IMR-90 (cell line): ENCODE measurements around the gene SELENOP. TPM values are rescaled to one million over a fixed set of nuclear protein-coding genes. Genes with fewer than 3 reads are reported as not detected.

Experiments used
- ATAC-seq: fragments of 200-7000 bp; cut with Tn5 transposase; 2 replicates; pipeline ENCODE4 v1.9.1; 2020; ENCODE audit warnings: low read depth, mild to moderate bottlenecking, moderate library complexity
- BruUV-seq: library from RNA; stranded (reverse); fragments of 400-500 nt; replicated peaks from 2 replicates; lab custom pipeline; 2021; lab: Mats Ljungman, UMichigan
- CTCF ChIA-PET: fragments of 300-600 bp; formaldehyde crosslinking; extraction: SDS; loops from one replicate; lab custom pipeline; 2021; ENCODE audit warnings: antibody characterized with exemption; lab: Yijun Ruan, JAX
- POLR2A ChIA-PET: fragments of 300-600 bp; sonication (Branson Sonifier 250); formaldehyde crosslinking; loops from one replicate; lab custom pipeline; 2022; ENCODE audit warnings: antibody characterized with exemption; ENCODE audit not compliant: unreplicated experiment; lab: Charles Lee
- DNase-seq: peaks from one replicate; pipeline ENCODE4 v3.0.0; 2013
- H2AFZ ChIP-seq: replicated peaks from 2 replicates; pipeline ENCODE3; 2013; ENCODE audit warnings: low read length, mild to moderate bottlenecking; ENCODE audit not compliant: poor library complexity
- H2AK5ac ChIP-seq: 2 replicates; pipeline ENCODE4 v1.6.1; 2013; ENCODE audit warnings: low read depth, low read length, inconsistent platforms
- H2AK9ac ChIP-seq: replicated peaks from 2 replicates; pipeline ENCODE3; 2013; ENCODE audit warnings: mild to moderate bottlenecking, low read depth, low read length, moderate library complexity; ENCODE audit not compliant: poor library complexity
- H2BK120ac ChIP-seq: 2 replicates; pipeline ENCODE4 v1.6.1; 2013; ENCODE audit warnings: low read depth, low read length, inconsistent platforms
- H2BK15ac ChIP-seq: 3 replicates; pipeline ENCODE4 v1.6.1; 2013; ENCODE audit warnings: low read depth, low read length, inconsistent platforms
- H2BK20ac ChIP-seq: 2 replicates; pipeline ENCODE4 v1.6.1; 2013; ENCODE audit warnings: low read depth, mild to moderate bottlenecking, inconsistent platforms, low read length, moderate library complexity
- H2BK5ac ChIP-seq: 2 replicates; pipeline ENCODE4 v1.6.1; 2013; ENCODE audit warnings: mild to moderate bottlenecking, low read depth, low read length, inconsistent platforms; ENCODE audit not compliant: poor library complexity, severe bottlenecking
- H3K14ac ChIP-seq: replicated peaks from 2 replicates; pipeline ENCODE4 v1.6.1; 2013; ENCODE audit warnings: low read depth, low read length, inconsistent platforms
- H3K18ac ChIP-seq: 2 replicates; pipeline ENCODE4 v1.6.1; 2013; ENCODE audit warnings: low read depth, low read length, control low read depth
- H3K23ac ChIP-seq: 2 replicates; pipeline ENCODE4 v1.6.1; 2013; ENCODE audit warnings: low read depth, low read length, inconsistent platforms
- H3K27ac ChIP-seq: 2 replicates; pipeline ENCODE4 v1.5.1; 2013; ENCODE audit warnings: mild to moderate bottlenecking, control low read depth, low read length; ENCODE audit not compliant: insufficient read depth
- H3K27me3 ChIP-seq: 2 replicates; pipeline ENCODE4 v1.6.1; 2013; ENCODE audit warnings: low read length; ENCODE audit not compliant: control insufficient read depth, insufficient read depth
- H3K36me3 ChIP-seq: 2 replicates; pipeline ENCODE4 v1.6.1; 2013; ENCODE audit warnings: low read length, mixed read lengths; ENCODE audit not compliant: control insufficient read depth, insufficient read depth
- H3K4ac ChIP-seq: 2 replicates; pipeline ENCODE4 v1.6.1; 2013; ENCODE audit warnings: low read depth, low read length, inconsistent platforms
- H3K4me1 ChIP-seq: 2 replicates; pipeline ENCODE4 v1.6.1; 2013; ENCODE audit warnings: low read length, mixed read lengths; ENCODE audit not compliant: control insufficient read depth, insufficient read depth
- H3K4me2 ChIP-seq: 2 replicates; pipeline ENCODE4 v1.6.1; 2013; ENCODE audit warnings: low read depth, mild to moderate bottlenecking, control low read depth, low read length, moderate library complexity
- H3K4me3 ChIP-seq: 2 replicates; pipeline ENCODE4 v1.5.1; 2013; ENCODE audit warnings: low read depth, mild to moderate bottlenecking, control low read depth, low read length, moderate library complexity; ENCODE audit not compliant: insufficient read depth
- H3K56ac ChIP-seq: 2 replicates; pipeline ENCODE4 v1.6.1; 2013; ENCODE audit warnings: low read length, inconsistent platforms; ENCODE audit not compliant: insufficient read depth; ENCODE audit errors: extremely low read depth
- H3K79me1 ChIP-seq, 2 experiments: 2 replicates each; pipeline ENCODE4 v1.6.1; 2013; ENCODE audit warnings: low read length in 2 of 2, inconsistent platforms in 1 of 2, low read depth in 1 of 2
- H3K9ac ChIP-seq: 2 replicates; pipeline ENCODE4 v1.6.1; 2013; ENCODE audit warnings: low read depth, low read length, control low read depth
- H3K9me1 ChIP-seq: 2 replicates; pipeline ENCODE4 v1.6.1; 2013; ENCODE audit warnings: low read length, inconsistent platforms; ENCODE audit not compliant: insufficient read depth
- H3K9me3 ChIP-seq: 2 replicates; pipeline ENCODE4 v1.6.1; 2013; ENCODE audit warnings: low read length; ENCODE audit not compliant: control insufficient read depth, insufficient read depth
- H4K20me1 ChIP-seq: 2 replicates; pipeline ENCODE4 v1.6.1; 2013; ENCODE audit warnings: low read length, inconsistent platforms; ENCODE audit not compliant: insufficient read depth
- H4K5ac ChIP-seq: 2 replicates; pipeline ENCODE4 v1.6.1; 2013; ENCODE audit warnings: mild to moderate bottlenecking, low read depth, low read length, control low read depth
- H4K8ac ChIP-seq, 2 experiments: 2 replicates each; pipeline ENCODE4 v1.6.1; 2013; ENCODE audit warnings: low read depth in 2 of 2, low read length in 2 of 2, control low read depth in 1 of 2, inconsistent platforms in 1 of 2
- H4K91ac ChIP-seq: 2 replicates; pipeline ENCODE4 v1.6.1; 2013; ENCODE audit warnings: low read depth, low read length, inconsistent platforms; ENCODE audit not compliant: insufficient read depth
- BHLHE40 ChIP-seq: fragments of 150-350 bp; IDR thresholded peaks from 2 replicates; pipeline ENCODE4 v1.6.1; 2016; ENCODE audit warnings: mild to moderate bottlenecking, low read depth, low read length
- CHD1 ChIP-seq: IDR thresholded peaks from 2 replicates; pipeline ENCODE4 v1.6.1; 2012; ENCODE audit warnings: low read depth, low read length, improper control_type of control experiment
- CTCF ChIP-seq: conservative IDR thresholded peaks from 2 replicates; pipeline ENCODE4 v1.5.1; 2012; ENCODE audit warnings: mild to moderate bottlenecking, low read depth, low read length, improper control_type of control experiment
- ELK1 ChIP-seq: fragments of 150-350 bp; IDR thresholded peaks from 2 replicates; pipeline ENCODE4 v1.6.1; 2016; ENCODE audit warnings: low read depth, mild to moderate bottlenecking, low read length, moderate library complexity, borderline replicate concordance
- FOS ChIP-seq: fragments of 150-350 bp; IDR thresholded peaks from 2 replicates; pipeline ENCODE4 v1.6.1; 2016; ENCODE audit warnings: low read depth, low read length
- MAFK ChIP-seq: IDR thresholded peaks from 2 replicates; pipeline ENCODE4 v1.6.1; 2012; ENCODE audit warnings: low read depth, low read length, improper control_type of control experiment
- MAZ ChIP-seq: IDR thresholded peaks from 2 replicates; pipeline ENCODE4 v1.6.1; 2012; ENCODE audit warnings: low read depth, mild to moderate bottlenecking, low read length, improper control_type of control experiment, moderate library complexity, borderline replicate concordance
- MXI1 ChIP-seq: IDR thresholded peaks from 2 replicates; pipeline ENCODE4 v1.6.1; 2012; ENCODE audit warnings: low read depth, mild to moderate bottlenecking, low read length, moderate library complexity, borderline replicate concordance
- NFE2L2 ChIP-seq: fragments of 150-350 bp; IDR thresholded peaks from 2 replicates; pipeline ENCODE4 v1.6.1; 2016; ENCODE audit warnings: low read depth, mild to moderate bottlenecking, low read length
- POLR2A ChIP-seq: IDR thresholded peaks from 2 replicates; pipeline ENCODE4 v1.6.1; 2012; ENCODE audit warnings: mild to moderate bottlenecking, low read depth, low read length
- RCOR1 ChIP-seq: IDR thresholded peaks from 2 replicates; pipeline ENCODE4 v1.6.1; 2012; ENCODE audit warnings: mild to moderate bottlenecking, low read length, improper control_type of control experiment; ENCODE audit not compliant: insufficient replicate concordance
- RFX5 ChIP-seq: IDR thresholded peaks from 2 replicates; pipeline ENCODE4 v1.8.0; 2012; ENCODE audit warnings: low read depth, mild to moderate bottlenecking, low read length, moderate library complexity
- SMC3 ChIP-seq: fragments of 150-350 bp; IDR thresholded peaks from 2 replicates; pipeline ENCODE4 v1.6.1; 2016; ENCODE audit warnings: low read depth, mild to moderate bottlenecking, antibody characterized with exemption, low read length, moderate library complexity
- USF2 ChIP-seq: fragments of 150-350 bp; IDR thresholded peaks from 2 replicates; pipeline ENCODE4 v1.6.1; 2017; ENCODE audit warnings: mild to moderate bottlenecking, antibody characterized with exemption, low read length, low read depth
- WGBS, 2 experiments: methylation state at CpG; one replicate each; pipeline versions ENCODE4 v1.1.5 to v1.1.7; 2013; ENCODE audit warnings: missing lambda C conversion rate in 2 of 2; ENCODE audit not compliant: insufficient read length in 1 of 2; ENCODE audit errors: extremely low coverage in 2 of 2; 5-methylcytosine and 5-hydroxymethylcytosine counted together
- dilution Hi-C: fragments of 300-500 bp; cut with HindIII; formaldehyde crosslinking; loops from one replicate; pipeline ENCODE4 v1.14.3; 2018; ENCODE audit warnings: low sequenced_read_pairs; ENCODE audit not compliant: unreplicated experiment
- in situ Hi-C: fragments of 300-500 bp; cut with MboI; formaldehyde crosslinking; loops from 3 replicates; pipeline ENCODE4 v1.14.3; 2019; ENCODE audit warnings: low sequenced_read_pairs, inconsistent platforms, mixed read lengths
- intact Hi-C: fragments of 100-400 bp; cut with micrococcal nuclease; formaldehyde crosslinking; loops from 2 replicates; pipeline ENCODE4 v1.10.0; 2022
- polyA plus RNA-seq, 3 experiments: library from polyadenylated mRNA; depleted of rRNA; stranded (reverse); fragments of >200 nt; gene quantifications; 2 replicates each; pipeline ENCODE4 v1.2.3, GENCODE V29; 2012; ENCODE audit warnings: low replicate concordance in 1 of 3
- total RNA-seq: library from RNA; depleted of rRNA; stranded (reverse); fragments of >200 nt; gene quantifications from 2 replicates; pipeline ENCODE4 v1.2.3, GENCODE V29; 2012

The SELENOP gene
- total and polyA plus RNA-seq, 2 of the 4 experiments (the other 2 are of a cell fraction) = 0.55 to 1.1 TPM

GRCh38 chr5:42848545-42848944, 36.9 kb upstream of the SELENOP start:
- POLR2A ChIA-PET = no interaction called here
- ATAC-seq = no peak

More at GRCh38 chr5:42848545-42848944, 36.9 kb upstream of the SELENOP start:
- CTCF ChIA-PET = no interaction called here
- Histone ChIP-seq H4K8ac (no peak overlapping the region), H2BK120ac (no peak overlapping the region), H4K5ac (no peak overlapping the region), H2AK9ac (no peak overlapping the region), H3K4me3 (no peak overlapping the region), H3K18ac (no peak overlapping the region), H3K4ac (no peak overlapping the region), H3K36me3 (no peaks in the 10 kb centered on the region), H3K9me3 (no peaks in the 10 kb centered on the region), H2BK5ac (no peak overlapping the region), H2AFZ (no peak overlapping the region), H3K4me2 (no peak overlapping the region), H4K20me1 (no peaks in the 10 kb centered on the region), H3K4me1 (no peaks in the 10 kb centered on the region), H3K27me3 (no peaks in the 10 kb centered on the region), H3K56ac (no peak overlapping the region), H3K79me1 (no peaks in the 10 kb centered on the region), H3K9me1 (no peaks in the 10 kb centered on the region), H3K27ac (no peak overlapping the region), H2AK5ac (no peak overlapping the region), H3K23ac (no peak overlapping the region), H2BK20ac (no peak overlapping the region), H3K14ac (no peak overlapping the region), H2BK15ac (no peak overlapping the region), H4K91ac (no peak overlapping the region), H3K9ac (no peak overlapping the region)
- WGBS, 2 experiments = no CpG with 5 or more reads among the region's 2 CpGs
- DNase-seq = no peak
- intact Hi-C loops (no loop called here), dilution Hi-C loops (no loop called here), in situ Hi-C loops (no loop called here)
- TF ChIP-seq CTCF = no peak
- TF ChIP-seq NFE2L2 = no peak
- no peak for TF ChIP-seq SMC3
- TF ChIP-seq MAFK = no peak
- no peak for TF ChIP-seq ELK1
- TF ChIP-seq BHLHE40 = no peak
- TF ChIP-seq USF2 = no peak
- TF ChIP-seq FOS = no peak
- TF ChIP-seq POLR2A = no peak
- TF ChIP-seq MAZ = no peak
- TF ChIP-seq RCOR1 = no peak
- no peak for TF ChIP-seq MXI1
- TF ChIP-seq CHD1 = no peak
- no peak for TF ChIP-seq RFX5
- BruUV-seq = no TSS peak
